Measurements from ENCODE around the gene SH3GL3.
A peak's percentile ranks its signal among the peaks of the same experiment; 100 is the strongest.

The SH3GL3 gene

GRCh38 chr15:83569341-83569740, 122.2 kb downstream of the SH3GL3 start:
- DNase-seq (ENCODE audit: low spot score in 2 of 2): no peak
- in situ Hi-C loops (cut with MboI; ENCODE audit: low sequenced_read_pairs): no loop called here
- Histone ChIP-seq H3K4me3 (no peak overlapping the region), H3K9me3 (no peaks in the 10 kb centered on the region), H3K4me1 (no peaks in the 10 kb centered on the region), H3K36me3 (replicated peaks) (no peaks in the 10 kb centered on the region), H3K27me3 (ENCODE audit: low read depth) (no peaks in the 10 kb centered on the region)

- H3K36me3 ChIP-seq (replicated peaks): no peaks in the 10 kb centered on the region
- in situ Hi-C loops (cut with MboI; ENCODE audit: low sequenced_read_pairs): no loop called here
- no peaks in the 10 kb centered on the region for H3K27me3 ChIP-seq (ENCODE audit: low read depth)
- H3K4me1 ChIP-seq: no peaks in the 10 kb centered on the region
- H3K4me3 ChIP-seq: no peak overlapping the region
- DNase-seq (ENCODE audit: low spot score in 2 of 2): no peak
- H3K9me3 ChIP-seq: no peaks in the 10 kb centered on the region
Observed at GRCh38 chr15:83570756-83571155, 123.6 kb downstream of the SH3GL3 start.

- H3K4me1 ChIP-seq: no peaks in the 10 kb centered on the region
- in situ Hi-C loops (cut with MboI; ENCODE audit: low sequenced_read_pairs): no loop called here
- DNase-seq (ENCODE audit: low spot score in 2 of 2): peak in 1 of 2 experiments; percentile 75
- H3K4me3 ChIP-seq: no peak overlapping the region
- no peaks in the 10 kb centered on the region for H3K27me3 ChIP-seq (ENCODE audit: low read depth)
- no peaks in the 10 kb centered on the region for H3K36me3 ChIP-seq (replicated peaks)
- H3K9me3 ChIP-seq: no peaks in the 10 kb centered on the region
Observed at GRCh38 chr15:83571820-83572707, 124.9 kb downstream of the SH3GL3 start.

DNA sequence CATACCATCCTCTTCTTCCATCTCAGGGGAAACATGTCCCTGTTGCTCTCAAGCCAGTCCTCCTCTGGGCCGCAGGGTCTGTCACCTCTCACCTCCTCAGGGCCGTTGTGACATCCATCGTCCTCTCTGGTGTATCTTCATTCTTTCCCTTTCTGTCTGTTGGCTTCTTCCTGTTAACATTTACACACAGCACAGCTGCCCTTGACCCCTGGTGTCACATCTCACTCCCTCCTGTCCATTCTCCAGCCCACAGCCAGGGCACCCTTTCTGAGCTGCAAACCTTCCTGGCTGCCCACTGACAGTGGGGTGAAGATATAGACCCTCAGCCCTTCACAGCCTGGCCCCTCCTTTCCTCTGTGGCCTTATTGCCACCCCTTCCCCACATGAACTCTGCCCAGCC, 127.2 kb downstream of the SH3GL3 start:
- in situ Hi-C loops (cut with MboI; ENCODE audit: low sequenced_read_pairs): no loop called here
- Histone ChIP-seq H3K9me3 (no peaks in the 10 kb centered on the region), H3K4me3 (no peak overlapping the region), H3K27me3 (ENCODE audit: low read depth) (no peaks in the 10 kb centered on the region), H3K36me3 (replicated peaks) (no peaks in the 10 kb centered on the region), H3K4me1 (no peaks in the 10 kb centered on the region)
- no peak for DNase-seq (ENCODE audit: low spot score in 2 of 2)

GRCh38 chr15:83578691-83579090, 131.6 kb downstream of the SH3GL3 start:
- in situ Hi-C loops (cut with MboI; ENCODE audit: low sequenced_read_pairs): no loop called here

GRCh38 chr15:83581381-83581780, 134.2 kb downstream of the SH3GL3 start:
- no peaks in the 10 kb centered on the region for H3K4me1 ChIP-seq
- no peaks in the 10 kb centered on the region for H3K27me3 ChIP-seq (ENCODE audit: low read depth)
- no peaks in the 10 kb centered on the region for H3K36me3 ChIP-seq (replicated peaks)
- H3K9me3 ChIP-seq: no peaks in the 10 kb centered on the region
- DNase-seq (ENCODE audit: low spot score in 2 of 2): no peak
- in situ Hi-C loops (cut with MboI; ENCODE audit: low sequenced_read_pairs): no loop called here
- H3K4me3 ChIP-seq: no peak overlapping the region

More at GRCh38 chr15:83578691-83579090, 131.6 kb downstream of the SH3GL3 start:
- DNase-seq (ENCODE audit: low spot score in 2 of 2): no peak
- Histone ChIP-seq H3K9me3 (no peaks in the 10 kb centered on the region), H3K4me3 (no peak overlapping the region), H3K36me3 (replicated peaks) (no peaks in the 10 kb centered on the region), H3K27me3 (ENCODE audit: low read depth) (no peaks in the 10 kb centered on the region), H3K4me1 (no peaks in the 10 kb centered on the region)

DNA sequence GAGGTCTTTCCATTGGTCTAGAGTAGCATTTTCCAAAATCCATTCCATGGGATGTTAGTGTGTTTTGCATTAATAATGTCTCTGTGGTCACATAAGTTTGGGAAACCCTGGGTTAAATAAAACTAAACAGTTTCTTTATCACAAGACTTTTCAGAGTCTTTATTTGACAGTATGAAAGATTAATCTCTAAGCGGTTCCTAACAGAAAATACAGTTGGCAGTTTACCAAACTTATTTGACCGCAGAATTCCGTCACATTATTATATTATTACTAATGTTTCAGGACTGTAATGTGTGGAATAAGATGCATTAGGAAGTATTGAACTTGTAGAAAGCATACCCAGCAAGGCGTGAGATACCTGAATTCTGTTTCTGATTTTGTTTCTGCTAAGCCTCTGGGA, 135.2 kb downstream of the SH3GL3 start:
- no peak for DNase-seq (ENCODE audit: low spot score in 2 of 2)
- no peak overlapping the region for H3K4me3 ChIP-seq
- H3K36me3 ChIP-seq (replicated peaks): no peaks in the 10 kb centered on the region
- H3K27me3 ChIP-seq (ENCODE audit: low read depth): no peaks in the 10 kb centered on the region
- in situ Hi-C loops (cut with MboI; ENCODE audit: low sequenced_read_pairs): no loop called here
- H3K4me1 ChIP-seq: no peaks in the 10 kb centered on the region
- H3K9me3 ChIP-seq: no peaks in the 10 kb centered on the region

GRCh38 chr15:83585601-83586335, 138.6 kb downstream of the SH3GL3 start:
- no peak for DNase-seq (ENCODE audit: low spot score in 2 of 2)
- H3K9me3 ChIP-seq: no peaks in the 10 kb centered on the region
- no peaks in the 10 kb centered on the region for H3K36me3 ChIP-seq (replicated peaks)
- no peaks in the 10 kb centered on the region for H3K27me3 ChIP-seq (ENCODE audit: low read depth)
- in situ Hi-C loops (cut with MboI; ENCODE audit: low sequenced_read_pairs): no loop called here
- H3K4me3 ChIP-seq: no peak overlapping the region
- H3K4me1 ChIP-seq: no peaks in the 10 kb centered on the region; the same call in 1 of the 2 replicates

DNA sequence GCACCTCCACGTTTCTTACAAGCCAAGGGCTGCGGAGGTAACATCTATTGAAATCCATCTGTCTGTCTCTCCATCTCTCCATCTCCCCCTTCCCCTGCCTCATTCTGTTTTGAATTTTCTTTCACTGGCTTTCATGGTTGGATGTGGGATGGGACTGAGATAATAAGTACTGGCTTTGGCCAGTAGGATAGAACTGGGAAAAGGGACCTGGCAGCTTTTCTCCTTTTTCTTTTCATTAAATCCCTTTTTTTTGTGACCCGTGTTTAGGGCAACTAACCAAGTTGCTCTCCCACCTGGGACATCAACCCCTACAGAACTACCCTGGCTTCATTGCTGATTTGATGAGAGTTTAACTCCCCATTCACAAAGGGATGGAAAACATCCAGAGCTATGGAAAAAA, 139.9 kb downstream of the SH3GL3 start:
- Histone ChIP-seq H3K27me3 (ENCODE audit: low read depth) (no peaks in the 10 kb centered on the region), H3K36me3 (replicated peaks) (no peaks in the 10 kb centered on the region), H3K4me1 (no peaks in the 10 kb centered on the region; the same call in 1 of the 2 replicates), H3K9me3 (no peaks in the 10 kb centered on the region), H3K4me3 (no peak overlapping the region)
- no peak for DNase-seq (ENCODE audit: low spot score in 2 of 2)
- in situ Hi-C loops (cut with MboI; ENCODE audit: low sequenced_read_pairs): no loop called here

- no peaks in the 10 kb centered on the region for H3K27me3 ChIP-seq (ENCODE audit: low read depth)
- in situ Hi-C loops (cut with MboI; ENCODE audit: low sequenced_read_pairs): no loop called here
- no peaks in the 10 kb centered on the region; the same call in 1 of the 2 replicates for H3K4me1 ChIP-seq
- no peaks in the 10 kb centered on the region for H3K9me3 ChIP-seq
- H3K36me3 ChIP-seq (replicated peaks): no peaks in the 10 kb centered on the region
- no peak for DNase-seq (ENCODE audit: low spot score in 2 of 2)
- H3K4me3 ChIP-seq: no peak overlapping the region
Observed at GRCh38 chr15:83588441-83588840, 141.3 kb downstream of the SH3GL3 start.

DNA sequence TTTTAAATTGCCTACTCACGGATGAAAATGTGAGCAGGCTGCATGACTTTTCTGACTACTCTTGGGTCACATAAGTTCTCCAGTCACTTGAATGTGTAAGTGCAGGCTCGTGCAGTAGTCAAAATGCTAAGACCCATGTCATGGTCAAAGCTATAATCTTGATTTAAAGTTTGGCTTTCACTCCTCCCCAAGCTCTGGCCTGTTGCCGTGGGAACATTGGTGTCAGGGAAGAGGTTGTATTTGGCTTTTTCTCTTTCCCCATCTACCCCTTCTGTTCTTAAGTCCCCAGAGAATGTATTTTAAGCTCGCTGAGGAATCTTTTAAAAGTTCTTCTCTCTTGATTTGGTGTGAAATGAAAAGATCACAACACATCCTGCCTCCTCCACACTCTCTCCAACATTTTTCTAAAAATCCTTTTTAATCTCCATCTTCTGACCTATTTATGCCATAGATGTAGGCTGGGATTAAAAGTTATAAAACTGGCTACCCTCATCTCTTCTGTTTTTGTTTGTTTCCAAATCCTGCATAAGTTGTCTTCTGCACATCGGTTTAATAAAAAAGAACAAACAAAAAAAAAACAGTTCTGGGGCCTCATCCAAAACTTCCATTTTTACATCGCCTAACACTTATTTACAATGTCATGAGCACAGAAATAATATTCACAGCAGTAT, 145.4 kb downstream of the SH3GL3 start:
- H3K9me3 ChIP-seq: no peaks in the 10 kb centered on the region
- H3K4me1 ChIP-seq: no peaks in the 10 kb centered on the region; the same call in 1 of the 2 replicates
- H3K4me3 ChIP-seq: no peak overlapping the region
- no peaks in the 10 kb centered on the region for H3K36me3 ChIP-seq (replicated peaks)
- in situ Hi-C loops (cut with MboI; ENCODE audit: low sequenced_read_pairs): no loop called here
- no peaks in the 10 kb centered on the region for H3K27me3 ChIP-seq (ENCODE audit: low read depth)
- no peak for DNase-seq (ENCODE audit: low spot score in 2 of 2)

GRCh38 chr15:83595191-83595590, 148.1 kb downstream of the SH3GL3 start:
- Histone ChIP-seq H3K27me3 (ENCODE audit: low read depth) (no peaks in the 10 kb centered on the region), H3K4me3 (no peak overlapping the region), H3K36me3 (replicated peaks) (no peaks in the 10 kb centered on the region), H3K4me1 (no peaks in the 10 kb centered on the region; the same call in 1 of the 2 replicates), H3K9me3 (no peaks in the 10 kb centered on the region)
- DNase-seq (ENCODE audit: low spot score in 2 of 2): no peak
- in situ Hi-C loops (cut with MboI; ENCODE audit: low sequenced_read_pairs): no loop called here

DNA sequence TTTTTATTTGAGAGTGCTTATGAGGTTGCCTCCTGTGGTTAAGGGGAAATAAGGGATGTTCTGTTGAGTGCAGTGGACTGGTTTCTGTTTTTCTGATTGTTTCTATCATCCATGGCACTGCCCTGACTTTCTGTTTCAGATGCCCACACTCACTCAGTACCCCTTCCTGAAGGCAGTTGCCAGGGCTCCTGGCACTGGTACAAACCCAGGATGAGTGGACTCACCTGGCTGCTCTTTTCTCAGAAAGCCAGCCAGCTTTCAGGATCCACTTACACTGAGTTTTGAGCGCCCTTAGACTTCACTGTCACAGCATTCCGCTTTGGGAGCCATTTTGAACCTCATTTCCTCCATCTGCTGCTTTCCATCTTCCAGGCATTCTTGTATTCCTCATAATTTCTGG, 150.9 kb downstream of the SH3GL3 start:
- Histone ChIP-seq H3K4me3 (no peak overlapping the region), H3K9me3 (no peaks in the 10 kb centered on the region), H3K27me3 (ENCODE audit: low read depth) (no peaks in the 10 kb centered on the region), H3K36me3 (replicated peaks) (no peaks in the 10 kb centered on the region), H3K4me1 (no peaks in the 10 kb centered on the region)
- in situ Hi-C loops (cut with MboI; ENCODE audit: low sequenced_read_pairs): no loop called here
- no peak for DNase-seq (ENCODE audit: low spot score in 2 of 2)

DNA sequence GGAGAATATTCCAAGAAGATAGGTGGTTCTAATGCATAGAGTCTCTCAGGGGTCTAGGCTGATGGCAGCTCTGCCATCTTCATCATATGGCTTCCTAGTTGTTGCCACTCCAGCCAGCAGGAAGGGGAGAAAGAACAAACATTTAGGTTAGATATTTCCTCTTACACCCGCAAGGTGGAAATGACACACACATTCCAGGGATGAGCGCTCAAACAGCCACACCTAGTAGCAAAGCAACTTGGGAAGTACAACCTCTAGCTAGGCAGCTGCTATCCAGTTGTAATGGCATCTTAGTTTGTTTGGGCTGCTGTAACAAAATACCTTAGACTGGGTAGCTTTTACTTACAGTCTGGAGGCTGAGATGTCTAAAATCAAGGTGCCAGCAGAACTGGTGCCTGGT, 154.9 kb downstream of the SH3GL3 start:
- in situ Hi-C loops (cut with MboI; ENCODE audit: low sequenced_read_pairs): no loop called here
- Histone ChIP-seq H3K27me3 (ENCODE audit: low read depth) (no peaks in the 10 kb centered on the region), H3K4me3 (no peak overlapping the region), H3K36me3 (replicated peaks) (no peaks in the 10 kb centered on the region), H3K4me1 (no peaks in the 10 kb centered on the region), H3K9me3 (no peaks in the 10 kb centered on the region)
- DNase-seq (ENCODE audit: low spot score in 2 of 2): no peak

All from HAP-1 (cell line).